NCI-H2029 treated with DMSO at 0.1 percent for 48 hours (cell line): ENCODE measurements around the gene RPL18.
"Not testable (repeated sequence)": the region's sequence is repeated elsewhere in the genome, so short reads cannot be mapped to it uniquely, and the experiment has no call there.

ENCODE experiments used
- DNase-seq: peaks from one replicate; lab custom pipeline; 2025; lab: John Stamatoyannopoulos, UW

RPL18 gene

GRCh38 chr19:48577908-48578307 is 41.1 kb downstream of the RPL18 start:
- not testable (repeated sequence) for DNase-seq

- no peak for DNase-seq
Observed at GRCh38 chr19:48575931-48576622, 42.9 kb downstream of the RPL18 start.

DNA sequence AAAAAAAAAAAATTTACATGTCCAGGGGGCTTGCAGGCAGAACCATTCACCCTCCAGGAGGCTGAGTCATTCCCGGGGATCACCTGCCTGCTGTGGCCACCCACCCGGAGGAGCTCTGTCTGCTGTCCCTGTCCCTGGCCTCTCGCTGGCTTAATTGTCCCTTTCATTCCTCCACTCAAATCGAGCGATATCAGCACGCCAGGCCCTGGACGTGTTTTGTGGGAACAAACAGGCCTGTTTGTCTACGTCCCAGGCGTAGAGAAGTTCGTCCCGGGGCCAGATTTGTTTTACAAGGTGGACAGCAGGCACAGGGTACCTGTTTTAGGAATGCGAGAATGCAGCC is 45.8 kb downstream of the RPL18 start:
- no peak for DNase-seq

DNA sequence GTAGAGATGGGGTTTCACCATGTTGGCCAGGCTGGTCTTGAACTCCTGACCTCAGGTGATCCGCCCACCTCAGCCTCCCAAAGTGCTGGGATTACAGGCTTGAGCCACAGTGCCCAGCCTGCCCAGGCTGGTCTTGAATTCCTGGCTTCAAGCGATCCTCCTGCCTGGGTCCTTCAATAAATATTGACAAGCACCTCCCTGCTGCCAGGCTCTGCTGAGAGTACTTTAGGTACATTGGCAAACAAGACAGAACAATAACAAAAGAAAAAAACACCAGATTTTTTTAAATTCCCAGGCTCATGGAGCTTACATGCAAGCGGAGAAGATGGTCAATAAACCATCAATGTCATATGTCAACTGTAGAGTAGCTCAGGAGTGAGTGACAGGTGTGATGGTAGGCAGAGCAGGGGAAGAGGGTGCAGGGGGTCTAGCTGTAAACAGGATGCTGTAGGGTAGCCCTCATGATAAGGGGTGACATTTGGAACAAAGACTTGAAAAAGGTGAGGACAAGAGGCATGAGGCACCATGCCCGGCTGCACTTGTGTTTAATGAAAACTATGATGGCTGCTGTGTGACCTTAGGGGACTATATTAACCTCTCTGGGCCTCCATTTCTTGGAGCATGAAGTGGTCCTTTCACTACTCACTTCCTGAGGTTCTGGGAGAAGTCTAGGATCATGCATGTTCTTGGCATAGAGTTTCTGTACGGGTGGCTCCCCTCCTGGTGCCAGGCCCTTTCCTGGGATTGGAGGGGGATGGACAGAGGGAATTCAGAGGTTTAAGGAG is 47.4 kb downstream of the RPL18 start:
- DNase-seq: peak; percentile 75

DNA sequence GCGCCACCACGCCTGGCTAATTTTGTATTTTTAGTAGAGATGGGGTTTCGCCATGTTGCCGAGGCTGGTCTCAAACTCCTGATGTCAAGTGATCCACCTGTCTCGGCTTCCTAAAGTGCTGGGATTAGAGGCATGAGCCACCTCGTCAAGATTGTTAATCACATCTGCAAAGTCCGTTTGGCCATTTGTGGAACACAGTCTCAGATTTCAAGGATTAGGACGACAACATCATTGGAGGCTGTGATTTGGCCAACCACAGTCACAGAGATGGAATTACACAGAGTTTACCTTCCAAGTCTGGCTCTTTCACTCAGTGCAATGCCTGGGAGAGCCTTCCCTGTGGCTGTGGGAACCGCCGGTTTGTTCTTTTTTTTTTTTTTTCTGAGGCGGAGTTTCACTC is 49.2 kb downstream of the RPL18 start:
- DNase-seq: peak; percentile 48

- peak; percentile 75 for DNase-seq
Observed at GRCh38 chr19:48568345-48568886, 50.6 kb downstream of the RPL18 start.
